Central memory CD4-positive, alpha-beta T cell (primary cell): ENCODE measurements around the gene DECR2.
"Not testable (repeated sequence)": the region's sequence is repeated elsewhere in the genome, so short reads cannot be mapped to it uniquely, and the experiment has no call there.

Experiments used
- DNase-seq: peaks from one replicate; pipeline ENCODE4 v3.0.0; 2022

Gene DECR2

GRCh38 chr16:405548-406506, 4.1 kb downstream of the DECR2 start:
- no peak for DNase-seq

GRCh38 chr16:407253-407652, 5.6 kb downstream of the DECR2 start:
- no peak for DNase-seq

GRCh38 chr16:410516-411178, 9.0 kb downstream of the DECR2 start:
- no peak for DNase-seq

- no peak for DNase-seq
Observed at GRCh38 chr16:411576-412265, 10.0 kb downstream of the DECR2 start.

- no peak for DNase-seq
Observed at GRCh38 chr16:414395-415169, 12.9 kb downstream of the DECR2 start.

GRCh38 chr16:415170-415498, 13.4 kb downstream of the DECR2 start:
- not testable (repeated sequence) for DNase-seq

- DNase-seq: not testable (repeated sequence)
Observed at GRCh38 chr16:422179-422578, 20.5 kb downstream of the DECR2 start.

GRCh38 chr16:424033-424622, 22.4 kb downstream of the DECR2 start:
- DNase-seq: no peak

GRCh38 chr16:424623-425081, 23.0 kb downstream of the DECR2 start:
- DNase-seq: no peak

GRCh38 chr16:425082-425718, 23.5 kb downstream of the DECR2 start, which contains the start of gene RAB11FIP3:
Gene RAB11FIP3, plus strand, starts transcription at chr16:425649. Its CDS starts 358 bp downstream, at chr16:426007.
- peak; percentile 83 for DNase-seq

- DNase-seq: no peak
Observed at GRCh38 chr16:425740-426114, 24.0 kb downstream of the DECR2 start.

GRCh38 chr16:426115-426905, 24.6 kb downstream of the DECR2 start:
- DNase-seq: no peak

GRCh38 chr16:426906-427249, 25.2 kb downstream of the DECR2 start:
- no peak for DNase-seq

- DNase-seq: no peak
Observed at GRCh38 chr16:427250-427649, 25.6 kb downstream of the DECR2 start.

- DNase-seq: no peak
Observed at GRCh38 chr16:430904-431303, 29.2 kb downstream of the DECR2 start.

- no peak for DNase-seq
Observed at GRCh38 chr16:440627-441026, 38.9 kb downstream of the DECR2 start.

GRCh38 chr16:441447-441846, 39.8 kb downstream of the DECR2 start:
- DNase-seq: no peak

GRCh38 chr16:442976-443375, 41.3 kb downstream of the DECR2 start:
- DNase-seq: no peak

- DNase-seq: no peak
Observed at GRCh38 chr16:444027-444426, 42.3 kb downstream of the DECR2 start.

GRCh38 chr16:445566-445965, 43.9 kb downstream of the DECR2 start:
- DNase-seq: no peak

- no peak for DNase-seq
Observed at GRCh38 chr16:450385-450784, 48.7 kb downstream of the DECR2 start.
